PC-9 (cell line): ENCODE data around the gene LIPE.

ENCODE experiments used
- EZH2 ChIP-seq: fragments of 200-600 bp; sonication (generic); IDR thresholded peaks from 2 replicates; pipeline ENCODE4 v1.8.0; 2017; ENCODE audit warnings: antibody characterized with exemption, low read depth
- TF ChIP-seq, protein P1 (sequence below): fragments of 200-600 bp; sonication (generic); conservative IDR thresholded peaks from 2 replicates; pipeline ENCODE4 v1.6.1; 2017; ENCODE audit warnings: mixed run types, antibody characterized with exemption, mild to moderate bottlenecking, moderate library complexity

GRCh38 chr19:42412661-42413076 lies 14.5 kb downstream of the LIPE start:
- TF ChIP-seq, protein P1, sequence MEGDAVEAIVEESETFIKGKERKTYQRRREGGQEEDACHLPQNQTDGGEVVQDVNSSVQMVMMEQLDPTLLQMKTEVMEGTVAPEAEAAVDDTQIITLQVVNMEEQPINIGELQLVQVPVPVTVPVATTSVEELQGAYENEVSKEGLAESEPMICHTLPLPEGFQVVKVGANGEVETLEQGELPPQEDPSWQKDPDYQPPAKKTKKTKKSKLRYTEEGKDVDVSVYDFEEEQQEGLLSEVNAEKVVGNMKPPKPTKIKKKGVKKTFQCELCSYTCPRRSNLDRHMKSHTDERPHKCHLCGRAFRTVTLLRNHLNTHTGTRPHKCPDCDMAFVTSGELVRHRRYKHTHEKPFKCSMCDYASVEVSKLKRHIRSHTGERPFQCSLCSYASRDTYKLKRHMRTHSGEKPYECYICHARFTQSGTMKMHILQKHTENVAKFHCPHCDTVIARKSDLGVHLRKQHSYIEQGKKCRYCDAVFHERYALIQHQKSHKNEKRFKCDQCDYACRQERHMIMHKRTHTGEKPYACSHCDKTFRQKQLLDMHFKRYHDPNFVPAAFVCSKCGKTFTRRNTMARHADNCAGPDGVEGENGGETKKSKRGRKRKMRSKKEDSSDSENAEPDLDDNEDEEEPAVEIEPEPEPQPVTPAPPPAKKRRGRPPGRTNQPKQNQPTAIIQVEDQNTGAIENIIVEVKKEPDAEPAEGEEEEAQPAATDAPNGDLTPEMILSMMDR: no peak
- TF ChIP-seq EZH2: no peak
